Skin epidermis (tissue), 12 donors: ENCODE data around the gene XG.

Experiments used
- H3K27ac ChIP-seq, 21 experiments: fragments of 200-600 bp; sonication (generic) in 11 of 21; one replicate each; pipeline ENCODE4 v1.5.0; 2020; ENCODE audit warnings: mild to moderate bottlenecking in 3 of 21, inconsistent platforms in 2 of 21, moderate library complexity in 2 of 21
- H3K4me3 ChIP-seq, 7 experiments: fragments of 200-600 bp; sonication (generic) in 2 of 7; one replicate each; pipeline ENCODE4 v1.5.0; 2020; ENCODE audit warnings: inconsistent platforms in 2 of 7, mild to moderate bottlenecking in 2 of 7, moderate library complexity in 1 of 7

The XG gene

GRCh38 chrX:2848871-2849301 is 97.0 kb downstream of the XG start:
- H3K27ac ChIP-seq = no peak overlapping the region

GRCh38 chrX:2854918-2855317 is 103.1 kb downstream of the XG start:
- no peak overlapping the region for H3K4me3 ChIP-seq

More at GRCh38 chrX:2848871-2849301, 97.0 kb downstream of the XG start:
- H3K4me3 ChIP-seq = no peak overlapping the region

GRCh38 chrX:2855761-2856160 is 103.9 kb downstream of the XG start:
- H3K27ac ChIP-seq = no peak overlapping the region

More at GRCh38 chrX:2854918-2855317, 103.1 kb downstream of the XG start:
- no peak overlapping the region for H3K27ac ChIP-seq

GRCh38 chrX:2857566-2857965 is 105.7 kb downstream of the XG start:
- H3K27ac ChIP-seq = no peak overlapping the region
- H3K4me3 ChIP-seq = no peak overlapping the region

More at GRCh38 chrX:2855761-2856160, 103.9 kb downstream of the XG start:
- H3K4me3 ChIP-seq = no peak overlapping the region

- no peak overlapping the region for H3K4me3 ChIP-seq
- H3K27ac ChIP-seq = no peak overlapping the region
Measured at GRCh38 chrX:2859197-2859797, 107.5 kb downstream of the XG start.

- Histone ChIP-seq H3K27ac (no peak overlapping the region), H3K4me3 (no peak overlapping the region)
Measured at GRCh38 chrX:2862404-2862803, 110.6 kb downstream of the XG start.

GRCh38 chrX:2863646-2864045 is 111.8 kb downstream of the XG start:
- Histone ChIP-seq H3K4me3 (no peak overlapping the region), H3K27ac (no peak overlapping the region)
